ENCODE measurements around the gene MRPL16. TPM values are rescaled to one million over a fixed set of nuclear protein-coding genes. Genes with fewer than 3 reads are reported as not detected.

Gene MRPL16
- total RNA-seq, 2 experiments from 2014 or later, result 87.5 to 133 TPM

DNA sequence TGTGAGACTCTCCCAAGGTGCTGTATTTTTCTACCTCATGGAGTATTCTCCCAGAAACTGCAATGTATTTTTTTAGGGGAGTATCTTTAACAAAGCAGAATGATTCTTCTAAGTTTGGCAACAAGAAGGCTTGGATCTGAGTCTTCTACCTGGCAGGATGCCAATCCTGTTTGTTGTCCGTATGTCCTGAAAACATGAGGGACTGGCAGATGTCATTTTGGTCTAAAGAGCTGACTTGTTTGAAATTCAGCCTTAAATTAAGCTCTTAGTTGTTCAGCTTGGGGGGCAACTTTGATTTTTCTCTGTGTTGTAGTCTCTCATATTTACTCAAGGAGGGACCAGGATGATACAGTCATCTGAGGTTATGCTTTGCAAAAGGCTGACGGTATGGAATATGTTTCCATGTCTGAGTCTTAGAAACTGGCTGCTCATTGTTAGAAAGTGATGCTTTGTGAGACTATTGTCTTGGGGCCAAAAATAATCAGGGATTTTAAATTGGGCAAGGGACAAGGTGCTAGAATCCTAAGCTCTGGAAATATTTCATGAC is 9.3 kb downstream of the MRPL16 start:
- peaks cover 35% of the 10 kb centered on the region for H3K36me3 ChIP-seq (ENCODE audit: insufficient read depth, low read length)
- H3K9me3 ChIP-seq (ENCODE audit: low read length), result no peaks in the 10 kb centered on the region
- no peaks in the 10 kb centered on the region for H3K79me2 ChIP-seq (ENCODE audit: insufficient read depth, low read depth, low read length)
- ChIA-PET POLR2A (interaction anchor here (0.5 to 1.7 kb wide), 7 partner anchors 29 to 571 kb away, joined by 3 to 11 read pairs (median 3); partner anchors contain the start of gene PATL1), CTCF (ENCODE audit: unreplicated experiment) (interaction anchor here (1.0 to 1.2 kb wide), 4 partner anchors 45 to 118 kb away, joined by 3 to 9 read pairs (median 3); partner anchors contain the start of gene STX3)
- H3K4me3 ChIP-seq (ENCODE audit: low read depth, low read length, poor library complexity, severe bottlenecking), result no peak overlapping the region
- H3K9me2 ChIP-seq (ENCODE audit: insufficient read depth, low read length), result no peaks in the 10 kb centered on the region
- H3K27ac ChIP-seq (ENCODE audit: low read depth, low read length, poor library complexity, severe bottlenecking), result no peak overlapping the region
- intact Hi-C loops (cut with micrococcal nuclease; ENCODE audit: unreplicated experiment), result no loop called here
- no peak for TF ChIP-seq CTCF (conservative IDR thresholded peaks at IDR 0.05; ENCODE audit: low read length)
- TF ChIP-seq EZH2phosphoT487 (IDR thresholded peaks at IDR 0.05; ENCODE audit: borderline replicate concordance, low read depth, low read length), result no peak
- BruUV-seq (replicated peaks), result no TSS peak
- H3K4me2 ChIP-seq (ENCODE audit: low read length), result no peak overlapping the region
- DNase-seq (ENCODE audit: low spot score), result no peak
- no peaks in the 10 kb centered on the region for H4K20me1 ChIP-seq (ENCODE audit: insufficient read depth, low read length)
- H2AFZ ChIP-seq (ENCODE audit: low read length), result no peak overlapping the region
- peaks cover 4% of the 10 kb centered on the region for H3K4me1 ChIP-seq (ENCODE audit: insufficient read depth, low read length, poor library complexity, severe bottlenecking)

- intact Hi-C loops (cut with micrococcal nuclease; ENCODE audit: unreplicated experiment), result no loop called here
Observed at GRCh38 chr11:59800390-59801025, 10.1 kb downstream of the MRPL16 start.

More at GRCh38 chr11:59800390-59801025, 10.1 kb downstream of the MRPL16 start:
- Histone ChIP-seq H4K20me1 (ENCODE audit: insufficient read depth, low read length) (no peaks in the 10 kb centered on the region), H3K4me3 (ENCODE audit: low read depth, low read length, poor library complexity, severe bottlenecking) (no peak overlapping the region), H2AFZ (ENCODE audit: low read length) (no peak overlapping the region), H3K79me2 (ENCODE audit: insufficient read depth, low read depth, low read length) (no peaks in the 10 kb centered on the region), H3K4me2 (ENCODE audit: low read length) (no peak overlapping the region), H3K4me1 (ENCODE audit: insufficient read depth, low read length, poor library complexity, severe bottlenecking) (peaks cover 4% of the 10 kb centered on the region), H3K27ac (ENCODE audit: low read depth, low read length, poor library complexity, severe bottlenecking) (no peak overlapping the region), H3K9me3 (ENCODE audit: low read length) (no peaks in the 10 kb centered on the region), H3K36me3 (ENCODE audit: insufficient read depth, low read length) (peaks cover 28% of the 10 kb centered on the region), H3K9me2 (ENCODE audit: insufficient read depth, low read length) (no peaks in the 10 kb centered on the region)
- BruUV-seq (replicated peaks), result no TSS peak
- TF ChIP-seq EZH2phosphoT487 (IDR thresholded peaks at IDR 0.05; ENCODE audit: borderline replicate concordance, low read depth, low read length) (no peak), CTCF (conservative IDR thresholded peaks at IDR 0.05; ENCODE audit: low read length) (no peak)
- ChIA-PET CTCF (ENCODE audit: unreplicated experiment) (interaction anchor here (1.0 to 1.2 kb wide), 2 partner anchors 45 to 46 kb away, joined by 3 read pairs; no protein-coding TSS in a partner anchor), POLR2A (interaction anchor here (0.7 to 1.8 kb wide), 5 partner anchors 9 to 251 kb away, joined by 3 to 6 read pairs (median 3); partner anchors contain the start of genes MRPL16 and PATL1)
- DNase-seq (ENCODE audit: low spot score), result no peak
